SK-N-SH treated with all-trans-retinoic acid at 6 μM for 48 hours (cell line): Measurements from ENCODE around the gene MYCBPAP.

ENCODE experiments used
- ARNTL ChIP-seq: fragments of 450-650 bp; formaldehyde crosslinking; IDR thresholded peaks from 2 replicates; pipeline ENCODE4 v1.5.0; 2020; ENCODE audit warnings: low read depth, mild to moderate bottlenecking, moderate library complexity, borderline replicate concordance
- BACH2 ChIP-seq: fragments of 250-450 bp; sonication (Bioruptor Pico); IDR thresholded peaks from 2 replicates; pipeline ENCODE4 v1.9.0; 2021; ENCODE audit warnings: mild to moderate bottlenecking, borderline replicate concordance
- CSDC2 ChIP-seq: fragments of 250-450 bp; sonication (Bioruptor Pico); IDR thresholded peaks from 2 replicates; pipeline ENCODE4 v1.5.0; 2020; ENCODE audit warnings: mild to moderate bottlenecking, moderate library complexity
- PPARA ChIP-seq: fragments of 250-450 bp; sonication (Bioruptor Pico); IDR thresholded peaks from 2 replicates; pipeline ENCODE4 v1.5.0; 2020; ENCODE audit warnings: mild to moderate bottlenecking, borderline replicate concordance
- RARB ChIP-seq: fragments of 250-450 bp; sonication (Bioruptor Pico); IDR thresholded peaks from 2 replicates; pipeline ENCODE4 v1.8.0; 2021; ENCODE audit warnings: mild to moderate bottlenecking, moderate library complexity
- ZC3H10 ChIP-seq: fragments of 250-450 bp; sonication (Bioruptor Pico); IDR thresholded peaks from 2 replicates; pipeline ENCODE4 v1.5.1; 2021; ENCODE audit warnings: mild to moderate bottlenecking, moderate library complexity
- ZFP3 ChIP-seq: fragments of 250-450 bp; sonication (Bioruptor Pico); IDR thresholded peaks from 2 replicates; pipeline ENCODE4 v1.5.0; 2020; ENCODE audit warnings: mild to moderate bottlenecking, moderate library complexity
- ZNF565 ChIP-seq: fragments of 450-650 bp; formaldehyde crosslinking; conservative IDR thresholded peaks from 2 replicates; pipeline ENCODE4 v1.5.0; 2020; ENCODE audit warnings: low read depth, mild to moderate bottlenecking, moderate library complexity
- ZNF70 ChIP-seq: fragments of 450-650 bp; formaldehyde crosslinking; IDR thresholded peaks from 2 replicates; pipeline ENCODE4 v1.5.0; 2020; ENCODE audit warnings: mild to moderate bottlenecking, moderate library complexity
- TF ChIP-seq, protein P1 (sequence below): fragments of 250-450 bp; sonication (Bioruptor Pico); IDR thresholded peaks from 2 replicates; pipeline ENCODE4 v1.8.0; 2021; ENCODE audit warnings: low read depth, mild to moderate bottlenecking, moderate library complexity, borderline replicate concordance
- TF ChIP-seq, protein P2 (sequence below): fragments of 250-450 bp; sonication (Bioruptor Pico); IDR thresholded peaks from 2 replicates; pipeline ENCODE4 v1.5.1; 2021; ENCODE audit warnings: mild to moderate bottlenecking, moderate library complexity

DNA sequence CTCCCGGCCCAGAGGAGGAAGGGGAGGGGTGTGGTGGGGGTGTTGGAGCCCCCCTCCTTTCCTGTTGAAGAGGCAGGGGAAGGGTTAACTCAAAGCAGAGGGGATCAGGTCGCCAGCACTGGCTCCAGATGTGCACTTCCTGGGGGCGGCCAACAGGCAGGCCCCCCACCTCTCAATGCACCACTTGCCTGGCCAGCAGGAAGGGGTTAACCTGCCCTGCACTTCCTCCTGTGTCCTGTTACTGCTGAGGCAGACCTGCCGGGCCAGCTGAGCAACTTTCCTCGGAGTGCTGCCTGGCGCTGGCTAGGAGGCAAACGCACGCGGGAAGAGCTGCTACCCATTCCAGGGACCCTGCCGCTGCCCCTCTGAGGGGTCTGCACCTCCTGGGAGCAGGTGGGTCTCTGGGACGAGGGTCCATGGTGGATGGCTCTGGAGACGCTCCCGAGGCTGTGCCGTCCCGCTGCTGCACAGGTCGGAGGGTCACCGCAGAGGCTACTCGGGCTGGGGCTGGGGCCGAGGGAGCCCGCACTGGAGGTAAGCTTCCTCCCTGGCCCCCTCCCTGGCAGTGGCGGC, 24.3 kb downstream of the MYCBPAP start, which contains the start of gene EPN3:
- TF ChIP-seq RARB (CRISPR knock-in tag) = no peak
- no peak for TF ChIP-seq ZNF70 (CRISPR knock-in tag)
- TF ChIP-seq ZC3H10 (CRISPR knock-in tag) = no peak
- TF ChIP-seq ARNTL (CRISPR knock-in tag) = no peak
- no peak for TF ChIP-seq PPARA (CRISPR knock-in tag)
- TF ChIP-seq CSDC2 (CRISPR knock-in tag) = no peak
- TF ChIP-seq, protein P1, sequence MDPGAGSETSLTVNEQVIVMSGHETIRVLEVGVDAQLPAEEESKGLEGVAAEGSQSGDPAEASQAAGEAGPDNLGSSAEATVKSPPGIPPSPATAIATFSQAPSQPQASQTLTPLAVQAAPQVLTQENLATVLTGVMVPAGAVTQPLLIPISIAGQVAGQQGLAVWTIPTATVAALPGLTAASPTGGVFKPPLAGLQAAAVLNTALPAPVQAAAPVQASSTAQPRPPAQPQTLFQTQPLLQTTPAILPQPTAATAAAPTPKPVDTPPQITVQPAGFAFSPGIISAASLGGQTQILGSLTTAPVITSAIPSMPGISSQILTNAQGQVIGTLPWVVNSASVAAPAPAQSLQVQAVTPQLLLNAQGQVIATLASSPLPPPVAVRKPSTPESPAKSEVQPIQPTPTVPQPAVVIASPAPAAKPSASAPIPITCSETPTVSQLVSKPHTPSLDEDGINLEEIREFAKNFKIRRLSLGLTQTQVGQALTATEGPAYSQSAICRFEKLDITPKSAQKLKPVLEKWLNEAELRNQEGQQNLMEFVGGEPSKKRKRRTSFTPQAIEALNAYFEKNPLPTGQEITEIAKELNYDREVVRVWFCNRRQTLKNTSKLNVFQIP (CRISPR knock-in tag) = no peak
- no peak for TF ChIP-seq BACH2 (CRISPR knock-in tag)
- TF ChIP-seq, protein P2, sequence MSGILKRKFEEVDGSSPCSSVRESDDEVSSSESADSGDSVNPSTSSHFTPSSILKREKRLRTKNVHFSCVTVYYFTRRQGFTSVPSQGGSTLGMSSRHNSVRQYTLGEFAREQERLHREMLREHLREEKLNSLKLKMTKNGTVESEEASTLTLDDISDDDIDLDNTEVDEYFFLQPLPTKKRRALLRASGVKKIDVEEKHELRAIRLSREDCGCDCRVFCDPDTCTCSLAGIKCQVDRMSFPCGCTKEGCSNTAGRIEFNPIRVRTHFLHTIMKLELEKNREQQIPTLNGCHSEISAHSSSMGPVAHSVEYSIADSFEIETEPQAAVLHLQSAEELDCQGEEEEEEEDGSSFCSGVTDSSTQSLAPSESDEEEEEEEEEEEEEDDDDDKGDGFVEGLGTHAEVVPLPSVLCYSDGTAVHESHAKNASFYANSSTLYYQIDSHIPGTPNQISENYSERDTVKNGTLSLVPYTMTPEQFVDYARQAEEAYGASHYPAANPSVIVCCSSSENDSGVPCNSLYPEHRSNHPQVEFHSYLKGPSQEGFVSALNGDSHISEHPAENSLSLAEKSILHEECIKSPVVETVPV (CRISPR knock-in tag) = no peak
- no peak for TF ChIP-seq ZNF565 (CRISPR knock-in tag)
- no peak for TF ChIP-seq ZFP3 (CRISPR knock-in tag)
